ENCODE measurements around the gene IDUA. TPM values are rescaled to one million over a fixed set of nuclear protein-coding genes. Genes with fewer than 3 reads are reported as not detected.

The IDUA gene
- polyA plus RNA-seq, 3 donors, result 6.4 to 64.4 (median 8.5) TPM

- peaks cover 27 to 35% of the 10 kb centered on the region in 2 donors for H3K4me1 ChIP-seq (ENCODE audit: control insufficient read depth in 1 of 2, insufficient read depth in 2 of 2, low read length in 2 of 2)
- no peaks in the 10 kb centered on the region for H3K9me3 ChIP-seq (replicated peaks in 1 of 2; ENCODE audit: control insufficient read depth in 1 of 2, insufficient read depth in 1 of 2, low read length in 2 of 2)
- Mint-ChIP-seq H3K4me3 (peak overlapping the region; percentile 80 to 91), H3K36me3 (peaks cover 7 to 20% of the 10 kb centered on the region in 2 donors), H3K27ac (peak overlapping the region in 2 of 7 donors; percentile 72 to 80), H3K4me1 (peaks cover 23% of the 10 kb centered on the region), H3K27me3 (ENCODE audit: low read depth in 3 of 3) (peaks cover 1 to 6% (median 2%) of the 10 kb centered on the region in 3 donors), H3K9me3 (no peaks in the 10 kb centered on the region)
- peaks cover 13 to 14% of the 10 kb centered on the region in 2 donors for H3K36me3 ChIP-seq (replicated peaks in 1 of 2; ENCODE audit: control insufficient read depth in 1 of 2, insufficient read depth in 2 of 2, low read length in 2 of 2)
- DNase-seq, result no peak
- peak overlapping the region; percentile 73 for H3K9ac ChIP-seq (ENCODE audit: insufficient read depth, low read length, poor library complexity, severe bottlenecking)
- intact Hi-C loops (cut with micrococcal nuclease), result no loop called here
- H3K27ac ChIP-seq (ENCODE audit: low read depth in 1 of 2, low read length in 2 of 2), result peak overlapping the region in 1 of 2 donors; percentile 51
- peak overlapping the region; percentile 97 for H3K4me2 ChIP-seq (replicated peaks; ENCODE audit: extremely low read depth, low read length, poor library complexity, severe bottlenecking)
- no peaks in the 10 kb centered on the region for H3K27me3 ChIP-seq (ENCODE audit: control insufficient read depth in 2 of 2, insufficient read depth in 2 of 2, low read length in 2 of 2)
- 86% methylated on average over 32 of the region's 37 CpGs for whole genome bisulfite sequencing (ENCODE audit: insufficient coverage)
- H3K4me3 ChIP-seq (replicated peaks in 1 of 3; ENCODE audit: low read depth in 2 of 3, low read length in 3 of 3), result peak overlapping the region; percentile 50 to 84 (median 61)
- H4K20me1 ChIP-seq (ENCODE audit: insufficient read depth, low read length), result peaks cover 14% of the 10 kb centered on the region
- H3K79me2 ChIP-seq (ENCODE audit: insufficient read depth, low read length), result no peaks in the 10 kb centered on the region
- TF ChIP-seq CTCF (IDR thresholded peaks at IDR 0.05), result no peak
- peak overlapping the region; percentile 91 for H2AFZ ChIP-seq (ENCODE audit: insufficient read depth, low read depth, low read length, poor library complexity, severe bottlenecking)
Measured at GRCh38 chr4:987624-988513, 1.0 kb downstream of the IDUA start.

GRCh38 chr4:988726-989721 lies 2.2 kb downstream of the IDUA start:
- H4K20me1 ChIP-seq (ENCODE audit: insufficient read depth, low read length), result peaks cover 22% of the 10 kb centered on the region
- Mint-ChIP-seq H3K36me3 (peaks cover 7 to 20% of the 10 kb centered on the region in 2 donors), H3K27ac (no peak overlapping the region), H3K4me3 (no peak overlapping the region), H3K4me1 (peaks cover 23% of the 10 kb centered on the region), H3K27me3 (ENCODE audit: low read depth in 3 of 3) (peaks cover 0 to 5% (median 1%) of the 10 kb centered on the region in 3 donors), H3K9me3 (no peaks in the 10 kb centered on the region)
- H3K4me1 ChIP-seq (ENCODE audit: control insufficient read depth in 1 of 2, insufficient read depth in 2 of 2, low read length in 2 of 2), result peaks cover 27 to 35% of the 10 kb centered on the region in 2 donors
- H3K27me3 ChIP-seq (ENCODE audit: control insufficient read depth in 2 of 2, insufficient read depth in 2 of 2, low read length in 2 of 2), result no peaks in the 10 kb centered on the region
- TF ChIP-seq CTCF (IDR thresholded peaks at IDR 0.05), result no peak
- H3K79me2 ChIP-seq (ENCODE audit: insufficient read depth, low read length), result no peaks in the 10 kb centered on the region
- H3K4me2 ChIP-seq (replicated peaks; ENCODE audit: extremely low read depth, low read length, poor library complexity, severe bottlenecking), result no peak overlapping the region
- H3K27ac ChIP-seq (ENCODE audit: low read depth in 1 of 2, low read length in 2 of 2), result no peak overlapping the region
- DNase-seq, result no peak
- no peak overlapping the region for H3K4me3 ChIP-seq (replicated peaks in 1 of 3; ENCODE audit: low read depth in 2 of 3, low read length in 3 of 3)
- intact Hi-C loops (cut with micrococcal nuclease), result no loop called here
- H3K9ac ChIP-seq (ENCODE audit: insufficient read depth, low read length, poor library complexity, severe bottlenecking), result no peak overlapping the region
- 97% methylated on average over 66 of the region's 69 CpGs for WGBS (ENCODE audit: insufficient coverage)
- no peaks in the 10 kb centered on the region for H3K9me3 ChIP-seq (replicated peaks in 1 of 2; ENCODE audit: control insufficient read depth in 1 of 2, insufficient read depth in 1 of 2, low read length in 2 of 2)
- peaks cover 13 to 14% of the 10 kb centered on the region in 2 donors for H3K36me3 ChIP-seq (replicated peaks in 1 of 2; ENCODE audit: control insufficient read depth in 1 of 2, insufficient read depth in 2 of 2, low read length in 2 of 2)
- no peak overlapping the region for H2AFZ ChIP-seq (ENCODE audit: insufficient read depth, low read depth, low read length, poor library complexity, severe bottlenecking)
